Endothelial cell of hepatic sinusoid (primary cell): ENCODE measurements around the gene TMEM59L.

Source experiments
- in situ Hi-C: cut with HindIII; loops from 2 replicates; pipeline ENCODE4 v1.10.0; 2017; ENCODE audit warnings: low sequenced_read_pairs

The TMEM59L gene

GRCh38 chr19:18608102-18608804, 4.4 kb upstream of the TMEM59L start:
- in situ Hi-C loops, result no loop called here

GRCh38 chr19:18608805-18609716, 3.6 kb upstream of the TMEM59L start:
- in situ Hi-C loops, result no loop called here

GRCh38 chr19:18609717-18610051, 3.0 kb upstream of the TMEM59L start:
- in situ Hi-C loops, result no loop called here

GRCh38 chr19:18610245-18610555, 2.5 kb upstream of the TMEM59L start:
- in situ Hi-C loops, result no loop called here

- in situ Hi-C loops, result no loop called here
These were observed 1.9 kb upstream of the TMEM59L start for GRCh38 chr19:18610556-18611326.

GRCh38 chr19:18611327-18612050, 1.2 kb upstream of the TMEM59L start:
- in situ Hi-C loops, result no loop called here

- in situ Hi-C loops, result no loop called here
These were observed 459 bp upstream of the TMEM59L start for GRCh38 chr19:18612051-18612771.

- in situ Hi-C loops, result no loop called here
These were observed 1.0 kb downstream of the TMEM59L start for GRCh38 chr19:18613589-18614234.

GRCh38 chr19:18616023-18616422, 3.4 kb downstream of the TMEM59L start:
- in situ Hi-C loops, result no loop called here

GRCh38 chr19:18617562-18617961, 4.9 kb downstream of the TMEM59L start:
- in situ Hi-C loops, result no loop called here

- in situ Hi-C loops, result no loop called here
These were observed 5.6 kb downstream of the TMEM59L start for GRCh38 chr19:18618236-18618635.

- in situ Hi-C loops, result no loop called here
These were observed 7.6 kb downstream of the TMEM59L start for GRCh38 chr19:18620311-18620710.

- in situ Hi-C loops, result no loop called here
These were observed 8.2 kb downstream of the TMEM59L start for GRCh38 chr19:18620902-18621301.

GRCh38 chr19:18626906-18627305, 14.2 kb downstream of the TMEM59L start:
- in situ Hi-C loops, result no loop called here

GRCh38 chr19:18629166-18630088, 16.8 kb downstream of the TMEM59L start:
- in situ Hi-C loops, result no loop called here

GRCh38 chr19:18633321-18633720, 20.7 kb downstream of the TMEM59L start:
- in situ Hi-C loops, result no loop called here

GRCh38 chr19:18634612-18635297, 22.1 kb downstream of the TMEM59L start:
- in situ Hi-C loops, result no loop called here

GRCh38 chr19:18635831-18636182, 23.1 kb downstream of the TMEM59L start:
- in situ Hi-C loops, result no loop called here
